Activated CD4-positive, alpha-beta T cell treated with anti-CD3 and anti-CD28 coated beads, Interleukin-2, amount 50 U/mL, for 4 hours (primary cell): ENCODE measurements around the gene RPUSD3.
A peak's percentile ranks its signal among the peaks of the same experiment; 100 is the strongest.
"Not testable (repeated sequence)": the region's sequence is repeated elsewhere in the genome, so short reads cannot be mapped to it uniquely, and the experiment has no call there.

ENCODE experiments used
- DNase-seq, 2 experiments: peaks; one replicate each; pipeline ENCODE4 v3.0.0-alpha.2; 2020

RPUSD3 gene

GRCh38 chr3:9864200-9864927 is 20.6 kb upstream of the RPUSD3 start:
- DNase-seq, result no peak

DNA sequence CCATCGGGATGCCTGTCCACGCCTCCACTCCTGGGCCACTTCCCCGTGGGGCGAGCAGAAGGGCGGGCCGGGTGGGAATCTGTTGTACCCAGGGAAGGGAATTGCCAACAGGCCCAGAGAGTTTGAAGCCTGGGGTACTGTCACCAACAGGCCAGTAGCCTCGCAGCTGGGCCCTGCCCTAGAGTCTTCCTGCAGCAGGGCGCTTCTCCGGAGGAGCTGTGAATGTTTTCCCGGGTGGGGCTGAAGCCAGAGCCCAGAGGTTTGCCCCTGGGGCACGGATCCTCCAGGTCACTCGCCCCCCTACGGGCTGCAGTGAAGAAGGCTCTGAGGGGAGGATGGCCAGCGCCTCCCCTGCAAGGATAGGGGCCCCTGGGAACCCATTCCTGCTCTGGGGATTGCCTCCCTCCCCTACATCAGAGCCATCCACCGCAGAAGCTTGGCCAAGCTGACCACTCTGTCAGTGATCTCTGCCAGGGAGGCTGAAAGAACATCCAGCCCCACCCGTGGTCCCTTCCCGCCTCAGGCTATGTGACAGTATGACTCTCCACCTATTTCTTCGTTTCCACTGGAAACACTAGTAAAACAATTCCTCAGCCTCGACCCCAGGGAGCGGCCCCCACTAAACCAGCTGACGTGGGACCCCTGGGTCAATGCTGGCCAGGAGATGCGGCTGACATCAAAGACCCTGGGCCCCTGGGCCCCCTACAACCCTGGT is 19.4 kb upstream of the RPUSD3 start:
- no peak for DNase-seq

DNA sequence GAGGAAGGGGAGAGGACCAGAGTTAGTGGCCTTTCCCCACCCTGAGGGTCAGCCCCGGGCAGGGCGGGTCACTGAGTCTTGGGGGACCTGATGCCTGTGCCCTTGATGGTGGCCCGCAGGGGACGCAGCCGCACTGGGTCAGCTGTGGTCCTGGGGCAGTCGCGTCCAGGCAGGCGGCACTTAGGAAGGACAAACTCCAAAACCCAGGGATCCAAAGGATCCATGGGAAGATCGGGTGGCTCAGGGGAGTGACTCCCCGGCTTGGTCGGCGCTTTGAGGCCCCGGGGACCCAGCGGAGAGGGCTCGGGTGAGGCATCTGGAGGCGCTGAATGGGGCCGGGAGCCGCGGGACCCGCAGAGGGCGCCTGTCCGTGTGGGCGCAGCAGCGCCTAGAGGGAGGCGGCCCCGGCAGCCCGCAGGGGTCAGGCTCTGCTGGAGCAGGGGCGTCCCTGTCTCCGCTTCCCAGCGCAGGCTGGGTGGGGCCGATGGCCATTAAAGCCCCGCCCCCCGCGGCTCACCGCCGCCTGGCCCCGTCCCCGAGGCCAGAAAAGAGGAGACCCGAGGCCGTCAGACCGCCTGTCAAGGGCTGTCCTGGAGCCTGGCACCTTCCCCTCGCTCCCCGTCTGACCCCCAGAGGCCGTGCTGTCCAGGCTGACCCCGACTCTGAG is 18.7 kb upstream of the RPUSD3 start:
- peak in 1 of 2 experiments; percentile 22 for DNase-seq

GRCh38 chr3:9861626-9862130 is 17.9 kb upstream of the RPUSD3 start:
- DNase-seq, result no peak

- DNase-seq, result no peak
These were observed 17.4 kb upstream of the RPUSD3 start for GRCh38 chr3:9861201-9861600.

GRCh38 chr3:9859530-9860025 is 15.8 kb upstream of the RPUSD3 start:
- no peak for DNase-seq

GRCh38 chr3:9855594-9855993 is 11.8 kb upstream of the RPUSD3 start:
- no peak for DNase-seq

DNA sequence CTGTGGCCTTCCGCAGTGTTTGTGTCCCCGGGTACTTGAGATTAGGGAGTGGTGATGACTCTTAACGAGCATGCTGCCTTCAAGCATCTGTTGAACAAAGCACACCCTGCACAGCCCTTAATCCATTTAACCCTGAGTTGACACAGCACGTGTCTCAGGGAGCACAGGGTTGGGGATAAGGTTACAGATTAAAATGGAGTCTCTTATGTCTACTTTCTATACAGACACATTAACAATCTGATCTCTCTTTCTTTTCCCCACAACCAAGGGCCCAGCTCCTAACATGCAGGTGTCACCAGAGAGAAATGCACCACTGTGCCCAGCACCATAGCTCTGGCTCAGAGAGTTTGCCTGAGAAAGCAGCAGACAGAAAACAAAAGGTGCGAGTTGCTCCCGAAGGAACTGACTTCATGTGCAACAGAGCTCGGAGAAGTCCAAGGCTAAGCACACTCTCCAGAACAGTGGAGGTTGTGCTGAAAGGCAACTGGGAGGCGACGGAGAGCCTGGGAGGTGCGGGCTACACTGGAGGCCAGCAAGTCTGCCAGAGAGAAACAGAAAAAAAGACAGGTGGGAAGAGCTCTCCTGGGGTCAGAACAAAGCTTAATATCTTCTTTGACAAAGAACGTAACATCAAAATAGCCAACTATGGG is 10.6 kb upstream of the RPUSD3 start:
- DNase-seq, result not testable (repeated sequence)

GRCh38 chr3:9852528-9852927 is 8.7 kb upstream of the RPUSD3 start:
- no peak for DNase-seq

DNA sequence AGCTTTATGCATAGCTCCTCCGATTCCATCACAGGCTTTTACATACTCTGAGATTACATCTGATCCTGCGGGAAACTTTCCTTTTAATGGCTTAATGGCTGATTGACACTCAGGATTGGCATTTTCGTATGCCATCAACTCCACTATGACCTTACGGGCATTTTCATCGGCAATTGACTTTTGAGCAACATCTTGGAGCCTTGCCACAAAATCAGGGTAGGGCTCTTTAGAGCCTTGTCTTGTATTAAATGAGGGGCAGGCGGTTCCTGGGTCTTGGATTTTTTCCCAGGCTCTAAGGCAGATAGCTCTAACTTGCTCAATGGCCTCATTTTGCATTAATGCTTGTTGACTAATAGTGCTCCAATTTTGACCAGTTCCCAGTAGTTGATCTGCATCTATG is 8.1 kb upstream of the RPUSD3 start:
- not testable (repeated sequence) for DNase-seq

DNA sequence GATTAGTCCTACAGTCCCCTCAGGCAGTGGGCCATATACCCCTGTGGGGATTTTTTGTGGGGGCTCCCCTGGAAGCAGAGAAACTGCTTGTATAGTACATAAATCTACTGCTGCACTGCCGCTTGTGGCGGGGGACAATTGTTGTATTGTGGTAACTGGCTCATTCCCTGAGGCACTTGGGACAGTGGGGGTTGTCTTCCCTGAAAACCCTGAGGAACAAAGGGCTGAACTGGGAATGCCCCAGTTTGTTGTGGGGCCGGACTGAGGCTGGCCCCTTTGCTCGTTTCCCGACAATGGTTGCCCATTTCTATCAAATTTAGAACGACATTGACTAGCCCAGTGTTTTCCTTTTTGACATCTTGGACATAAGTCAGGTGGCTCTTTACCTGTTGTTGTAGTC is 7.6 kb upstream of the RPUSD3 start:
- not testable (repeated sequence) for DNase-seq

DNA sequence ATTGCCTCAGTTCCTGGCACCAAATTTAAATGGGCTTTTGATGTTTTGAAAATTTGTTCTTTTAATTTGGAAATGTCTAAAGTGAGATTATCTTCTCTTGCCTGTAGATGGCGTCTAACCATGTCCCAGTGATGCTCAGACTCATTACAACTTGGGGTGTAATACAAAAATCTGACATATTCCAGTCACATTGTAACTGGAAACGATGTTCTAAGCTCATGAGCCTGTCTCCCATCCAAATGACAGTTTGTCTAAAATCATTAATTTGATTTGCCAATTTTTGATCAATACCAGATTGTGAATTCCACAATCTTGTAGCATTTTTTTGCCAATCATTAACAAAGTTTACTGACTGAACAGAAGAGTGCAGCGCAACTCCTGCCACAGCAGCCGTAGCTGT is 5.1 kb upstream of the RPUSD3 start:
- DNase-seq, result not testable (repeated sequence)

DNA sequence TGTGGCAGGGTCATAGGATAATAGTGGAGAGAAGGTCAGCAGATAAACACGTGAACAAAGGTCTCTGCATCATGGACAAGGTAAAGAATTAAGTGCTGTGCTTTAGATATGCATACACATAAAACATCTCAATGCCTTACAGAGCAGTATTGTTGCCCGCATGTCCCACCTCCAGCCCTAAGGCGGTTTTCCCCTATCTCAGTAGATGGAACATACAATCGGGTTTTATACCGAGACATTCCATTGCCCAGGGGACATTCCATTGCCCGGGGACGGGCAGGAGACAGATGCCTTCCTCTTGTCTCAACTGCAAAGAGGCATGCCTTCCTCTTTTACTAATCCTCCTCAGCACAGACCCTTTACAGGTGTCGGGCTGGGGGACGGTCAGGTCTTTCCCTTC is 4.1 kb upstream of the RPUSD3 start:
- DNase-seq, result not testable (repeated sequence)

GRCh38 chr3:9846931-9847488 is 3.2 kb upstream of the RPUSD3 start:
- DNase-seq, result no peak

DNA sequence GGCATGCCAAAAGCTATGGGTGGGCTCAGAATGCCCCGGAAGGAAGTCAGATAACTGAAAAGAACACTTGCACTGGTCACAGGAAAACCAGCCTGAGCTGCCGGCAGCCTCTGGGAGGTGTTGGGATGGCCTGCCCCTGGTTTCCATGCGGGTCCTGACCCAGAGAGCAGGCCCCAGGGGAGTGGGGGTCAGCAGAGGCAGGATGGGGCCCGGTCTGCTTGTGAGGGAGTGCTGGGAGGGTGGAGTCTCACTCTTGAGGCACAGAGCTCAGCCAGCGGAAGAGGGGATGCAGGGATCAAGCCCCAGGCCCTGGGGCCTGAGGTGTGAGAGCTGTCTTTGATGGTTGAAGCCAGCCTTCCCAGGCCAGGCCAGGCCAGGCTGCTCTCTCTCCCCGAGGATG is 2.4 kb upstream of the RPUSD3 start:
- no peak for DNase-seq

DNA sequence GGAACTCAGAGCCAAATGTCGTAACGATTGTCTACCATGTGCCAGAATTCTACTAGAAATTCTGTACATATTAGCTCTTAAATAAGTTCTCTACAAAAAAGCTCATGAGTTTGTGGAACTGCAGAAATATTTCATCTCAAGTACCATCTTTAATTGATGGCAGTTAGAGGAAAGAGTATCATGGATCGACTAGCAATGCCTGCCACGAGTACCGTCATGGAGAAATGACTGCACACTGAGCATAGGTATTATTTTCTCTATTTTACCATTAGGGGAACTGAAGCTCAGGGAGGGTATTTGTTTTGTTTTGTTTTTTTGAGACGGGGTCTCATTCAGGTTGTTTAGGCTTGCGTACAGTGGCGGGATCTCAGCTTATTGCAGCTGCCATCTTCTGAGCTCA is 2.8 kb downstream of the RPUSD3 start:
- no peak for DNase-seq

DNA sequence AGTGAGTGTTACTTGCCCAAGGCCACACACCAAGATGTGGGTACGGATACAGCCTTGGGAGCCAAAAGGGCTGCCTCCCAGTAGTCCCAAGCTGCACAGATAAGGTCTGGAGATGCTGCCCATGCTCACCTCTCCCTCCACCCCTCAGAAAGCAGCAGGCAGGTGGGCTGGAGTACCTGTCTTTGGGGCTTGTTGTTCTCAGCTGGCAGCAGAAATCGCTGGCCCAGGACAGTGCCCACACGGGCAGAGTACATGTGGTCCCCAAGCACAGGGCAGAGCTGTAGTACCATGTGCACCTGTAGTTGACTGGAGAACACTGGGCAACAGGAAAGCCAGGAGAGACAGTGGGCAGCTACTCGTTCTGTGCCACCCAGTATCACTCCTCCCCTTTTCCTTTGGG is 5.0 kb downstream of the RPUSD3 start:
- DNase-seq, result no peak

DNA sequence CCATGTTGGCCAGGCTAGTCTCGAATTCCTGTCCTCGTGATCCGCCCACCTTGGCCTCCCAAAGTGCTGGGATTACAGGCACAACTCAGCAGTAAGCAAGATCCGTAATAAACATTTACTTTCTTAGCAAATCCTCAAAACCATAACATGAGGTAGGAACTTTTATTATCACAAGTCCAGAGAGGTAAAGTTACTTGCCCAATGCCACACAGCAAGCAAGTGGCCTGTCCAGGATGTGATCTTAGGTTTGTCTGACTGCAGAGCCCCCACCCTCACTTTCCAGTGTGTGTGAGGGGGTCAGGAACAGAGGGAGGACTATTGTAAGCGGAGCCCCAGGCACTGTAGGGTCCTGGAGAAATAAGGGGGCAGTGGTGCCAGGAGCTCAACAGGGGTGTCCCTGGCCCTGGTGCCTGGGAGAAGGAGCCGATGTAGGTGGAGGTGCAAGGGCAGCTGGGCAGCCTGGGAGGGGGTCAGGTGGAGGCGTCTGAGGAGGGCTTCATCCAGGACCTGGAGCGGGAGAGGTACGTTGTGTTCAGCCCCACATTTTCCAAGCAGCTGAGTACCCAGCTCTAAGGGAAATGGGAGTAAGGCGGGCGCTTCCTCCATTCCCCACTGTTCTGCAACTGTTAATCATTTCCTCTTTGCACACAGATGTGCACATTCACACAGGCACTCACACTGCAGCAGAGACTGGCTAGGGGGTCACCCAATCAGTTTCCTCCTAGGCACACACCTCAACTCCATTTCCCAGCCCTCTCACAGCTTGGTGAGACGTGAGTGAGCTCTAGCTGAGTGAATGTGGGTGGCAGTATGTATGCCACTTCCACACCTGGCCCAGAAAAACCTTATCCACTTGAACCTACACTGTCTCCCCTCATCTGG is 5.9 kb downstream of the RPUSD3 start:
- DNase-seq, result no peak

GRCh38 chr3:9834520-9835380 is 9.1 kb downstream of the RPUSD3 start:
- no peak for DNase-seq

- no peak for DNase-seq
These were observed 10.7 kb downstream of the RPUSD3 start for GRCh38 chr3:9833078-9833477.

GRCh38 chr3:9831253-9831652 is 12.6 kb downstream of the RPUSD3 start:
- no peak for DNase-seq
